HL-60 (cell line): ENCODE results near the gene GFER.

ENCODE experiments used
- DNase-seq, 2 experiments: peaks; one replicate each; pipeline ENCODE4 v3.0.0-alpha.2; 2010 to 2020; ENCODE audit warnings: low read depth in 1 of 2, low spot score in 1 of 2
- H3K27ac ChIP-seq: fragments of 250-450 bp; sonication (Bioruptor Pico); replicated peaks from 2 replicates; pipeline ENCODE4 v1.5.1; 2020; ENCODE audit warnings: mild to moderate bottlenecking, moderate library complexity
- H3K27me3 ChIP-seq: fragments of 250-450 bp; sonication (Bioruptor Pico); 2 replicates; pipeline ENCODE4 v1.5.1; 2021; ENCODE audit warnings: mild to moderate bottlenecking, moderate library complexity; ENCODE audit not compliant: insufficient read depth, poor library complexity, severe bottlenecking
- H3K4me3 ChIP-seq: replicated peaks from 2 replicates; pipeline ENCODE4 v1.5.1; 2011; ENCODE audit warnings: mild to moderate bottlenecking, control low read depth, low read length; ENCODE audit not compliant: insufficient read depth
- CTCF ChIP-seq: IDR thresholded peaks from one replicate; pipeline ENCODE4 v1.5.1; 2011; ENCODE audit warnings: low read length, control low read depth, inconsistent platforms; ENCODE audit not compliant: insufficient read depth
- GABPA ChIP-seq: IDR thresholded peaks from 2 replicates; pipeline ENCODE4 v1.6.1; 2012; ENCODE audit warnings: low read depth
- POLR2AphosphoS5 ChIP-seq: IDR thresholded peaks from 2 replicates; pipeline ENCODE4 v1.6.1; 2012; ENCODE audit warnings: low read depth
- REST ChIP-seq: IDR thresholded peaks from 2 replicates; pipeline ENCODE4 v1.6.1; 2012; ENCODE audit warnings: low read depth; ENCODE audit not compliant: insufficient replicate concordance
- SPI1 ChIP-seq: IDR thresholded peaks from 2 replicates; pipeline ENCODE4 v1.6.1; 2012; ENCODE audit warnings: low read depth, mild to moderate bottlenecking, borderline replicate concordance

The GFER gene

DNA sequence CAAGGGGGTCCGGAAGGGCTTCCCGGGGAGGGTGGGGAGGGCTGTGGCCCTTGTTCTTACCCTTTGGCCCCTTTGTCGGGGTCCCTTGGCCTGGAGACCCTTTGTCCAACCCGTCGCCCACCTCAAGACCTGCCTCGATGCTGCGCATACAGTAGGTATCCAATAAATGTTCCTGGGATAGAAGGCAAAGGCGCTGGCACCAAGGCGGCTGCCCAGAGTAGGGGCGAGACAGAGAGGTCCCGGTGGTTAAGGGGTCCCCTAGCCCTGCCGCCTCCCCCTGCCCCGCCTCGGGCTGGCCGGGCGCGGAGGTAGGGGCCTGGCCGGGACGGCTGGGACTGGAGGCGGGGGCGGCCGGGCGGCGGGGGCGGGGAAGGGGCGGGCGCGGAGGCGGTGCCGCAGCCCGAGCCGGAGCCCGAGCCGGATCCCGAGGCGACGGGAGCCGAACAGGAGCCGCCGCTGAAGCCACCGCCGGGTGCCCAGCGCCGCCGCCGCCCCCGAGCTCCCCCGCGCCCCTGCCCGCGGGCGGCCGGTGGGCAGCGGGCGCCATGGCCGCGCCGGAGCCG, 42.5 kb downstream of the GFER start, which contains the start of gene NHERF2:
TSS of gene NHERF2 (plus strand) at position 442 of the 563 bp plus-strand sequence. CDS start at position 546, 104 bp downstream.
- H3K27ac ChIP-seq = no peak within 1 kb of the TSS
- TF ChIP-seq REST (no peak), SPI1 (no peak), CTCF (no peak), GABPA (no peak), POLR2AphosphoS5 (no peak)
- no peak for DNase-seq
- H3K4me3 ChIP-seq = no peak within 1 kb of the TSS
- peaks cover 22% of the 10 kb centered on the region for H3K27me3 ChIP-seq

GRCh38 chr16:2027024-2028010, 43.3 kb downstream of the GFER start:
- no peak for DNase-seq
- Histone ChIP-seq H3K27ac (no peak overlapping the region), H3K4me3 (no peak overlapping the region), H3K27me3 (peaks cover 20% of the 10 kb centered on the region)
- TF ChIP-seq SPI1 = no peak
- no peak for TF ChIP-seq CTCF
- no peak for TF ChIP-seq REST
- no peak for TF ChIP-seq GABPA
- no peak for TF ChIP-seq POLR2AphosphoS5

DNA sequence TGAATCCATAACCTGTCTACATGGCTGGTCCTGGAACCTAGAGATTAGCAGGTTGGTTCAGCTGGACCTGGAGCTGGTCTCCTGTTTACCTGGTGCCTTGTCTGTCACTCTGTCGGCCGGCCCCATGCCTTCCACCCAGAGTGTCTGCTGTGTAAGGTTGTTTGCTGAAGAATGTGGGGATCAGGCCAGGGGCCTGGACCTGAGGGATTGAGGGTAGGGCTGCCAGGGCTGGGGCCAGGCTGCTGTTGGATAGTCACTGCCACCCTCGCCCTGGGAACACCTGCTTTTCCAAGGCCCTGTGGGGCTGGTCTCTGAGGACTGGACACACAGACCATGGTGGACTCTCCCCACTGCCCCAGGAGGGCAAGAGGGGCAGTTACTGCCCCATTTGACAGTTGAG, 44.2 kb downstream of the GFER start:
- DNase-seq = no peak
- Histone ChIP-seq H3K4me3 (no peak overlapping the region), H3K27me3 (peaks cover 24% of the 10 kb centered on the region), H3K27ac (no peak overlapping the region)
- TF ChIP-seq GABPA = no peak
- TF ChIP-seq SPI1 = no peak
- TF ChIP-seq REST = no peak
- no peak for TF ChIP-seq POLR2AphosphoS5
- TF ChIP-seq CTCF = no peak
